HFFc6 (cell line): Measurements from ENCODE around the gene CTNNA1. TPM values are rescaled to one million over a fixed set of nuclear protein-coding genes. Genes with fewer than 3 reads are reported as not detected.
"Not testable (repeated sequence)": the region's sequence is repeated elsewhere in the genome, so short reads cannot be mapped to it uniquely, and the experiment has no call there.

Experiments used
- DNase-seq: peaks from one replicate; pipeline ENCODE4 v3.0.0-alpha.2; 2018
- H3K27ac Mint-ChIP-seq: 2 replicates; pipeline ENCODE4 v1.8.0; 2020; ENCODE audit warnings: mild to moderate bottlenecking, mixed read lengths
- H3K27me3 Mint-ChIP-seq: 2 replicates; pipeline ENCODE4 v1.8.0; 2021; ENCODE audit warnings: mild to moderate bottlenecking, moderate library complexity, mixed read lengths; ENCODE audit not compliant: insufficient read depth
- H3K36me3 Mint-ChIP-seq: 2 replicates; pipeline ENCODE4 v1.8.0; 2021; ENCODE audit warnings: low read depth, mixed read lengths
- H3K4me1 Mint-ChIP-seq: 2 replicates; pipeline ENCODE4 v1.8.0; 2020; ENCODE audit warnings: low read depth, mixed read lengths
- H3K4me3 Mint-ChIP-seq: 2 replicates; pipeline ENCODE4 v1.8.0; 2020; ENCODE audit warnings: mild to moderate bottlenecking, moderate library complexity, mixed read lengths
- H3K9me3 Mint-ChIP-seq: 2 replicates; pipeline ENCODE4 v1.8.0; 2020; ENCODE audit warnings: mild to moderate bottlenecking, mixed read lengths
- long read RNA-seq: library from polyadenylated mRNA; unstranded; transcript quantifications from one replicate; pipeline ENCODE4 v2.0.0, GENCODE V29; 2019
- total RNA-seq, 6 experiments: library from RNA; stranded (reverse); fragmentation: NEBNext Ultra II Directional; extraction: Animal tissue kit (Norgen Biotek cat#: 25700); gene quantifications; 2 replicates in 1 of 6; 3 replicates in 5 of 6; pipeline ENCODE4 v1.2.3, GENCODE V29; 2021
- TF ChIP-seq, protein P1 (sequence below): fragments of 200-600 bp; sonication (generic); IDR thresholded peaks from 2 replicates; pipeline ENCODE4 v1.5.0; 2021; ENCODE audit warnings: antibody characterized with exemption, mild to moderate bottlenecking

The CTNNA1 gene, protein sequence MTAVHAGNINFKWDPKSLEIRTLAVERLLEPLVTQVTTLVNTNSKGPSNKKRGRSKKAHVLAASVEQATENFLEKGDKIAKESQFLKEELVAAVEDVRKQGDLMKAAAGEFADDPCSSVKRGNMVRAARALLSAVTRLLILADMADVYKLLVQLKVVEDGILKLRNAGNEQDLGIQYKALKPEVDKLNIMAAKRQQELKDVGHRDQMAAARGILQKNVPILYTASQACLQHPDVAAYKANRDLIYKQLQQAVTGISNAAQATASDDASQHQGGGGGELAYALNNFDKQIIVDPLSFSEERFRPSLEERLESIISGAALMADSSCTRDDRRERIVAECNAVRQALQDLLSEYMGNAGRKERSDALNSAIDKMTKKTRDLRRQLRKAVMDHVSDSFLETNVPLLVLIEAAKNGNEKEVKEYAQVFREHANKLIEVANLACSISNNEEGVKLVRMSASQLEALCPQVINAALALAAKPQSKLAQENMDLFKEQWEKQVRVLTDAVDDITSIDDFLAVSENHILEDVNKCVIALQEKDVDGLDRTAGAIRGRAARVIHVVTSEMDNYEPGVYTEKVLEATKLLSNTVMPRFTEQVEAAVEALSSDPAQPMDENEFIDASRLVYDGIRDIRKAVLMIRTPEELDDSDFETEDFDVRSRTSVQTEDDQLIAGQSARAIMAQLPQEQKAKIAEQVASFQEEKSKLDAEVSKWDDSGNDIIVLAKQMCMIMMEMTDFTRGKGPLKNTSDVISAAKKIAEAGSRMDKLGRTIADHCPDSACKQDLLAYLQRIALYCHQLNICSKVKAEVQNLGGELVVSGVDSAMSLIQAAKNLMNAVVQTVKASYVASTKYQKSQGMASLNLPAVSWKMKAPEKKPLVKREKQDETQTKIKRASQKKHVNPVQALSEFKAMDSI
- total RNA-seq: 100 to 1,000 TPM; 282 to 342 (median 292) TPM
- long read RNA-seq, transcript CTNNA1-201 (18 exons, 3,756 nt): major isoform, 140 of 220 reads
- long read RNA-seq, partial matches to known transcripts: 64 of 220 reads
- long read RNA-seq, other reads (novel, unspliced or antisense): 14 of 220 reads

DNA sequence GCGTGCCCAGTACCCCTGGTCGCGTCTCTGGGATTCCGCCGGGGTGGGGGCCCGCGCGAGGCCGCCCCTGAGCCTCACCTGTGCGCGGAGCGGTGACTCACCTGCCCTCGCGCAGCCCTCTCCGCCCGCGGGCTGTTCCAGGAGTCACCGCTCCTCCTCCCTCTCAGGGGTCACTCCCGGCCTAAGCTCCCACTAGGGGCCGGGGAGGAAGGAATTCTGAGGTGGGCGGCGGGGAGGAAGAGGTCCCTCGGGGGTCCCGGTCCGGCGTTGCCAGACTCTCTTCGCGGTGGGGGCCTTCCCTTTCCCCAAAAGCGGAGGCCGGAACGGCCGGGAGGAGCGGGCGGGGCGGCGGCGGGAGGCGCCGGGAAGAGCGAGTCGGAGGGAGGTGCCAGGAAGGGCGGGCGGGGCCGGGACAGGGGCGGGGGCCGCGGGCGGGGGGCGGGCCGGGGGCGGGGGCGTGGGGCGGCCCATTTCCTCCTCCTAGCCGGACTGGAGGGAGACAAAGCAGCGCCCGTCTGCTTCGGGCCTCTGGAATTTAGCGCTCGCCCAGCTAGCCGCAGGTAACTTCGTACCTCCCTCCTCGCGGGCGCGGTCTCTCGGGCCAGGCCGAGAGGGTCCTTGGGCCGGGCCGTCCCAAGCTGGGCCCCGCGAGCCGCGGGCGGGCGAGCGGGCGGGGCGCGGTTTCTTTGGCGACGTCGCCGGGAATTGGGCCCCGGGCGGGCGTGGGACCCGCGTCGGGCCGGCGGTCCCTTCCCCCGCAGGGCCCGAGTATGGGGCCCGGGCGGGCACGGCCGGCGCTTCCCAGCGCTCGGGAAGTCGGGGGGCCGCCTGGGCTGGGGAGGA, at the start of gene CTNNA1:
Gene CTNNA1 (plus strand): TSS at position 475 of the 843 bp plus-strand sequence. CDS start 28,500 bp downstream, outside the sequence.
- Mint-ChIP-seq H3K4me1 (peaks cover 54% of the 10 kb centered on the region), H3K27ac (peak within 1 kb of the TSS; percentile 81), H3K9me3 (no peaks in the 10 kb centered on the region), H3K36me3 (peaks cover 19% of the 10 kb centered on the region), H3K27me3 (peaks cover 6% of the 10 kb centered on the region; the same call in 1 of the 2 replicates), H3K4me3 (peak within 1 kb of the TSS; percentile 92)
- peak; percentile 28 for DNase-seq
- TF ChIP-seq, protein P1, sequence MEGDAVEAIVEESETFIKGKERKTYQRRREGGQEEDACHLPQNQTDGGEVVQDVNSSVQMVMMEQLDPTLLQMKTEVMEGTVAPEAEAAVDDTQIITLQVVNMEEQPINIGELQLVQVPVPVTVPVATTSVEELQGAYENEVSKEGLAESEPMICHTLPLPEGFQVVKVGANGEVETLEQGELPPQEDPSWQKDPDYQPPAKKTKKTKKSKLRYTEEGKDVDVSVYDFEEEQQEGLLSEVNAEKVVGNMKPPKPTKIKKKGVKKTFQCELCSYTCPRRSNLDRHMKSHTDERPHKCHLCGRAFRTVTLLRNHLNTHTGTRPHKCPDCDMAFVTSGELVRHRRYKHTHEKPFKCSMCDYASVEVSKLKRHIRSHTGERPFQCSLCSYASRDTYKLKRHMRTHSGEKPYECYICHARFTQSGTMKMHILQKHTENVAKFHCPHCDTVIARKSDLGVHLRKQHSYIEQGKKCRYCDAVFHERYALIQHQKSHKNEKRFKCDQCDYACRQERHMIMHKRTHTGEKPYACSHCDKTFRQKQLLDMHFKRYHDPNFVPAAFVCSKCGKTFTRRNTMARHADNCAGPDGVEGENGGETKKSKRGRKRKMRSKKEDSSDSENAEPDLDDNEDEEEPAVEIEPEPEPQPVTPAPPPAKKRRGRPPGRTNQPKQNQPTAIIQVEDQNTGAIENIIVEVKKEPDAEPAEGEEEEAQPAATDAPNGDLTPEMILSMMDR: no peak

- H3K9me3 Mint-ChIP-seq, H3K27ac Mint-ChIP-seq, H3K4me3 Mint-ChIP-seq, DNase-seq, H3K36me3 Mint-ChIP-seq: not testable (repeated sequence)
- Mint-ChIP-seq H3K27me3 (peaks cover 13% of the 10 kb centered on the region), H3K4me1 (peaks cover 16% of the 10 kb centered on the region)
Observed at GRCh38 chr5:138703777-138704176, 49.4 kb upstream of the CTNNA1 start.

DNA sequence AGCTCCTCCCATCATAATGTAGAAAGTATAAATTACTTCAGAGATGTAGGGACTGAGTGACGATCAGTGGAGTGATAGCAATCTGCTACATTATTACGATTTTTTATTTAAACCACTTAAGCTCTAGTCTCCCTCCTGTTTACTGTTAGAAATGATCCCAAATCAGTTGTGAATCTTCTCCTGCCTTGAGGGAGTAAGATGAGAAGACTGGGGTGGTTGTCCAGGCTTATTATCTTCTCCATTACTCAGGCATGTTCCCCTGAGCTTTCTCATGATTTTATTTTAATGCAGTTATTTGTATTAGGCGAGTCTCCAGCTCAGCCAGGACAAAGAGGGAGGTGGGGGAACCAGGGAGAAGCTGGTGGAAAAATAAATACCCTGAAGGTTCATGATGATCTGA, 48.2 kb upstream of the CTNNA1 start:
- TF ChIP-seq, protein P1: no peak
- Mint-ChIP-seq H3K4me1 (peaks cover 16% of the 10 kb centered on the region), H3K36me3 (no peaks in the 10 kb centered on the region), H3K9me3 (no peaks in the 10 kb centered on the region), H3K27me3 (peaks cover 10% of the 10 kb centered on the region), H3K27ac (no peak overlapping the region), H3K4me3 (no peak overlapping the region)
- no peak for DNase-seq

- H3K9me3 Mint-ChIP-seq: no peaks in the 10 kb centered on the region
- no peak for DNase-seq
- no peak overlapping the region for H3K4me3 Mint-ChIP-seq
- no peak overlapping the region for H3K27ac Mint-ChIP-seq
- H3K4me1 Mint-ChIP-seq: peaks cover 16% of the 10 kb centered on the region
- no peaks in the 10 kb centered on the region for H3K36me3 Mint-ChIP-seq
- peaks cover 9% of the 10 kb centered on the region for H3K27me3 Mint-ChIP-seq
- TF ChIP-seq, protein P1: no peak
Observed at GRCh38 chr5:138705567-138705966, 47.7 kb upstream of the CTNNA1 start.

DNA sequence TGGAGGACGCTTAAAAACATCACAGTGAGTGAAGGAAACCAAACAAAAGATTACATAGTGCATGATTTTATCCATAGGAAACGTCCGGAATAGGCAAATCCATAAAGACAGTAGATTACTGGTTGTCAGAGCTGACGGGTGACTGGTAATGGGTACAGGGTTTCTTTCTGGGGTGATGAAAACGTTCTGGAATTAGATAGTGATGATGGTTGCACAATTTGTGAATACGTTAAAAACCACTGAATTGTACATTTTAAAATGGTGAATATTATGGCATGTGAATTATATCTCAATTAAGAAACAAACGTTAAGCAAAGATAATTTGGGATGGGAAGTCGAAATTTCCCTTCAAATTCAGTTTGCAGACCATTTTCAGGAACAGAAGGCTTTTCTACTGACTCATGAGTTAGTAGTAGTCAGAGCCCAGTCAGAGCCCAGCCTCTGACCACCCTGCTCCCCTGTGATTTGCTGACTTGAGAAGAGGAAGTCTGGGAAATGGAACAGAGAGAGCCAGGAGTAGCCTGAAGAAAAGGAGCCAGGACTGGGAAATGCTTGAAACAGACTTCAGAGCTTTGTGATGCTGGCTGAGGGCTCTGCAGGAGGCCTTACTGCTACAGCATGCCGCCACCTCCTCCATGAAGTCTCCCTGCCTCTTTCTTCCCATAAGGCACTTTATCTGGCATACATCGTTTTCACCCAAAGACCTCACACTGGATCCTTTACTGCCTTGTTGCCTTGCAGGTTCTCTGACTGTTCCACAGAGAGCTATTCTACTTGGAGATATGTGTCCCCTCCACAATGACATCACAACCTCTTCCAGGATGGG, 46.4 kb upstream of the CTNNA1 start:
- H3K27ac Mint-ChIP-seq: peak overlapping the region; percentile 61
- H3K27me3 Mint-ChIP-seq: peaks cover 6% of the 10 kb centered on the region
- no peaks in the 10 kb centered on the region for H3K9me3 Mint-ChIP-seq
- no peaks in the 10 kb centered on the region for H3K36me3 Mint-ChIP-seq
- DNase-seq: peak; percentile 61
- H3K4me1 Mint-ChIP-seq: peaks cover 16% of the 10 kb centered on the region
- H3K4me3 Mint-ChIP-seq: no peak overlapping the region
- TF ChIP-seq, protein P1: no peak
